ENCODE results near the gene UQCR10.

- TF ChIP-seq POLR2A (IDR thresholded peaks at IDR 0.05) (no peak), CTCF (IDR thresholded peaks at IDR 0.05) (no peak), POLR2AphosphoS5 (IDR thresholded peaks at IDR 0.05) (no peak)
Observed at GRCh38 chr22:29741926-29742325, 25.2 kb upstream of the UQCR10 start.
